SHP77 treated with DMSO at 0.1 percent for 48 hours (cell line): ENCODE measurements around the gene C21orf58.

Experiments
- DNase-seq: peaks from one replicate; lab custom pipeline; 2025; lab: John Stamatoyannopoulos, UW

The C21orf58 gene

GRCh38 chr21:46295177-46295770 lies 28.4 kb downstream of the C21orf58 start:
- no peak for DNase-seq

- no peak for DNase-seq
Observed at GRCh38 chr21:46294647-46295176, 29.0 kb downstream of the C21orf58 start.

GRCh38 chr21:46291561-46291960 lies 32.1 kb downstream of the C21orf58 start:
- no peak for DNase-seq

- no peak for DNase-seq
Observed at GRCh38 chr21:46289655-46290179, 34.0 kb downstream of the C21orf58 start.

- DNase-seq = no peak
Observed at GRCh38 chr21:46287541-46287940, 36.1 kb downstream of the C21orf58 start.

DNA sequence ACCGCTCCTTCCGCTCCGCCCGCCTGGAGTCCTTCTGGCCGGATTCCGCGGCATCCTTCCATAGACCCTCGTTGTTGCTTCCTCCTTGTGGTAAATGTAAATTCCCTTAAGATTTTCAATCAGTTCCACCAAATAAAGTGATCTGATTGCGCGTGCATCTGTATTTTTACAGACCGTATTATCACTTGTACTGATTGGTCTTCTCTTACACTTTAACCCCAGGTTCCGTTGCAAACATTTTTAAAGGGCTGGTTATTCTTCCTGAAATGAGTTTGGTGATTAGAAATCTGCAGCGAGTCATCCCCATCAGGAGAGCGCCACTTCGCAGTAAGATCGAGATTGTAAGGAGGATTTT lies 37.0 kb downstream of the C21orf58 start:
- DNase-seq = peak; percentile 50

DNA sequence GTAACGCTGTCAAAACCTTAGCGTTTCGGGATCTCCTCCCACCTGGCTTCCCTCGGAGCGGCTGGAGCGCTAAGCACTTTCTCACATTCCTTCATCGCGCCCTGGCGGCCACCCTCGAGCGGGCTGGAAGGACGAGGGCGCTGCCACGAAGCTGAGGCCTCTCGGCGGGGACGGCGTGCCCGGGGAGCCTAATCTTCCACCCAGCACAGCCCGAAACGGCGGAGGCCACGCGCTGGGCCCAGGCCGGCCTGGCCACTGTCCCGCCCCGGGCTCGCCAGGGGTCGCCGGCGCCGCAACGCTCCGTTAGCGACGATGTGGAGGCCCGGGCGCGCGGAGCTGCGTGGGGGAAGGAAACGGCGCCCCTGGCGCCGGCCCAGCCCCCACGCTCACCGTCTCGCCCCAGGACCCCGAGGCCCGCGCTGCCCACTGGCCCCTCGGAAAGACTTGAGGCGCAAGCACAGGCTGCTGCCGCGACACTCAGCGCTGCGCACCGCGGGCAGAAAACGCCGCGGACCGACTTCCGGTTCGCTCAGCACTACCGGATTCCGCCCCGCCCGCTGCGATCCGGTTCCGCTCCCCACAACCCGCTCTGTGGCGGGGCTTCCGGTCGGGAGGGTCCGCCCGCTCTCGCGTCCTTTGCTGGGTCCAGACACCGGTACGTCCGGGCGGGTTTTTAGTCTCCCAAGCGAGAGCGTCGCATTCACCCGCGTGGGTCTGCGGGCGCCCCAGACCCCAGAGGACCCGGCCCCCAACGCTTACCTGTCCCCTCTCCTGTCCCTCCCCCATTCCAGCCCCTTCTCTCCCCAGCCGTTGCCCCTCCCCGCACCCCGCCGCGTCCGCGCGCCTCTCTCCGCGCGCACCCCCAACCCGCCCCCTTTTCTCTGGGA lies 37.7 kb downstream of the C21orf58 start, which contains the start of gene YBEY:
Gene YBEY, plus strand, starts transcription at position 582 of the 887 bp plus-strand sequence. CDS start 572 bp downstream, outside the sequence.
- DNase-seq = peak; percentile 59

- no peak for DNase-seq
Observed at GRCh38 chr21:46285206-46285661, 38.4 kb downstream of the C21orf58 start, which contains the start of gene MCM3AP. MCM3AP (minus strand) TSS chr21:46285611; CDS start chr21:46285286, 325 bp downstream.

DNA sequence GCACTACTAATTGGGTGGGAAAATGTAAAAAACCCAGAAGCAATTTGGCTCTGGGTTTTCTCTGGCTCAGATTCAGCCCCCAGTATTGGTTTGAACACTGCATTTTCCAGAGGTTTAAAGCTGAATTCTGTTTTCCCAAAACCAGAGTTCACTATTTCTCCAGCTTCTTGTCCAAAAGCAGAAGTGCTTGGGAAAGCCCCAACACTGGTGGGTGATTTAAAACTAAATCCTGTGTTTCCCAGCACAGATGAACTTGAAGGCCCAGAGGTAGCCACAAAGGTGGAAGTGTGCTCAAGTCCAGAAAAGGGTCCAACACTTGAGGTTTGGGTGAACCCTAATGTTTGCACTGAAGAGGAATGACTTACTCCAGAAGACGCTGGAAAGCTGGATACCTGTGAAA lies 38.9 kb downstream of the C21orf58 start:
- DNase-seq = no peak

DNA sequence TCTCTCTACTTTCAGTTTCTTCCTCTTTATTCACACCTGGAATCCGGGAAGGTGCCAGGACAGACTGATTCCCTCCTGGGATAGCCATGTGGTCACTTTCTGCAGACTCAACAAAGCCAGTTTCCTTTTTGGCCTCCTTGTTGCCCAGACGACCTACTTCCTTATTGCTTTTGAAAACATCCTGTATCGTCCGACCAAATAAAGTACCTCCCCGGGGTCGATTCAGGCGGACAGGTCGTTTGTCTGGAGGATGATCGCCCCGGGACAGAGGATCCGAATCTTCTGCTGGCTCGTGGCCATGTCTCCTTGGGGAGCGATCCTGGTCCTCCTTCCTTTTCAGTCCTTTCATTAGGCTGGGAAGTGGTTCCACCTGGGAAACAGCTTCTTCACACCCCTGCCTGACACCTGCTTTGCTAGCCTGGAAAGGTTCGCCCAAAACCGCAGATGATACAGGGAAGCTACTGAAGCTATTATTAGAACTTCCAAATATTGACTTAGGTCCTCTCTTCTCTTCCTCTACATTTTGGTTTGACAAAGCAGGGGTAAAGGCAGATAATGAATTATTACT lies 39.5 kb downstream of the C21orf58 start:
- DNase-seq = peak; percentile 27

DNA sequence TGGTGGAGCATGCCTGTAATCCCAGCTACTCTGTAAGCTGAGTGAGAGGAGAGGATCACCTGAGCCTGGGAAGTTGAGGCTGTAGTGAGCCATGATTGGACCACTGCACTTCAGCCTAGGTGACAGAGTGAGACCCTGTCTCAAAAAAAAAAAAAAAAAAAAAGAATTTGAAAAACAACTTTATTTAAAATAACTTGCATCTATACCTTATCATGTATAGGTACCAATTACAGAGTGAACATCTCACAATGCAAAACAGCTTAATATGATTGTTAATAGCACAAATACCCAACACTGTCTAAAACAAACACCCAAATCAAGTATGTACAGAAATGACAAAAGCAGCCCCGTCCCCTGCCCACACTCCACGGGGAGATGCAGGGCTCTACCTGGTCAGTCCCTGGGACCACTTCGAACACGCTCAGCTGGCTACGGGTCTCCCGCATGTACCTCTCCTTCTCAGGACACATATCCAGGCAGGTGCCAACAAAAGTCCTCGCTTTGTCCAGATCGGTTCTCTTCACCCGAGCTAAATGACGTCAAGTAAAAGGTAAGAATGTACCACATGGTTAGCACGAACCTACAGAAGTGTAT lies 48.8 kb downstream of the C21orf58 start:
- no peak for DNase-seq

DNA sequence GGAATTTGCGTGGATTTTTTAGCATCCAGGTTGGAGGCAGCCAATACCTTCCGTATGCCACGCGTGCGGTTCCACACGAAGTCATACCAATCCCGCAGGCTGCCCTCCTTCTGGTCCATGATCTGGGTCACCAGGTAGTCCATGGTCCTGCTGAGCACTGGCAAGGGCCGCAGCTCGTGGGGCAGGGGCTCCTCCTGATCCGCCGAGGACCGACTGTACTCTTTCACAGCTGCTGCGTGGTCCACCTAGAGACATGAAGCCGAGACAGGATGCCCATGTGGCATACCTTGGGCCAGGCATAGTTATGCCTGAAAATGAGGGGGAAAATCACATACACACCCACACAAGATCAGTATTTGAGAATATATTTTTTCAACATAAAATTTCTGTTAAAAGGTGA lies 50.3 kb downstream of the C21orf58 start:
- DNase-seq = no peak

DNA sequence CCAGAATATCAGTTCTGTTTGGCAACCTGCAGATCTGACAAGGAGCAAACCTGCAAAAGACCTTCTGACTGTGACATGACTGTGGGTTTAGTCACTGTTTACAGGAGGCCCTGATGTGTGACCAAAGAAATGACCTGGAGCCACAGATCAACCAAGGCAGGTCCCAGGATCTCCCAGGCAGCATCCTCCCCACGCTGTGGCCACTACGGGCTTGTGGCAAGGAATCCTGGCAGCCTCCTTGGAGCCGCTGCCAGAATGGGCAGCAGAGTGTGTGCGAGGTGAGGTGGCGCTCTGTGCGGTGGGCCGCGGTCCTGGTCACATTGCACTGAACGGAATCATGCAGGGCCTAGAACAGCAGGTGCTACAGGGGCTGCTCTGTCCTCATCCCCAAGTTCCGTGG lies 54.2 kb downstream of the C21orf58 start:
- no peak for DNase-seq

DNA sequence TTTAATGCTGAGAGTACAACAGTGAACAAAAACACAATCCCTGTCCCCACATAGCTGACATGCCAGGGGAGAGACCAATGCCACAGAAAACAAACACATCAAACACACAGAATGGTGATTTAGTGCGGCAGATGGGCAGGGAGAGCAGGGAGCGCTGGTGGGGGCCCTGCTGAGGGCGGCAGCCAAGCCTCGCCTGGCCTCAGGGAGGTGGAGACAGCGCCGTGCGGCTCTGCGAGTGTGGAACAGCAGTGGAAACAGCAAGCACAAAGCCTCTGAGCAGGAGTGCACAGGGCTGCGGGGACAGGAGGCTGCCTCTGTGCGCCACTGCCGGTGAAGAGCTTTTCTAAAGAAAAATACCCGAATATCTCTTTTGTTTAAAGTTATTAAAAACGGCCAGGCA lies 55.3 kb downstream of the C21orf58 start:
- DNase-seq = no peak

DNA sequence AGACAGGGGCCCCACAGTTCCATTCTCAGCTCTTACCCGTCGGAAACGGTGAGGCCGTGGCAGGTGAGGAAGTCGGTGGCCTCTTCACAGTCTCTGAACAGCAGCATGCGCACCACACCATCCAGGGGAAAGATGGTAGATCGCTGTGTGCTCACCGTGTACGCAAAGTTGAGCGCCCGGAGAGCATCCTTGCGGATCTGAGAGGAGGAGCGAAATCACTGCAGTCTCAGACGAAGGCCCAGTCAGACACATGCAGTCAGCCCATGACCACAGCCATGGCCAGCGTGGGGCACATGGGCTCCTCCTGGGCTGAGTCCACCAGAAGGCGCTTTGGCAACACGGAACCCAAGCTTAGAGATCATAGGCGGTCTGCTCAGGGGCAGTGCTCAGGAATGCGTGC lies 56.7 kb downstream of the C21orf58 start:
- no peak for DNase-seq

DNA sequence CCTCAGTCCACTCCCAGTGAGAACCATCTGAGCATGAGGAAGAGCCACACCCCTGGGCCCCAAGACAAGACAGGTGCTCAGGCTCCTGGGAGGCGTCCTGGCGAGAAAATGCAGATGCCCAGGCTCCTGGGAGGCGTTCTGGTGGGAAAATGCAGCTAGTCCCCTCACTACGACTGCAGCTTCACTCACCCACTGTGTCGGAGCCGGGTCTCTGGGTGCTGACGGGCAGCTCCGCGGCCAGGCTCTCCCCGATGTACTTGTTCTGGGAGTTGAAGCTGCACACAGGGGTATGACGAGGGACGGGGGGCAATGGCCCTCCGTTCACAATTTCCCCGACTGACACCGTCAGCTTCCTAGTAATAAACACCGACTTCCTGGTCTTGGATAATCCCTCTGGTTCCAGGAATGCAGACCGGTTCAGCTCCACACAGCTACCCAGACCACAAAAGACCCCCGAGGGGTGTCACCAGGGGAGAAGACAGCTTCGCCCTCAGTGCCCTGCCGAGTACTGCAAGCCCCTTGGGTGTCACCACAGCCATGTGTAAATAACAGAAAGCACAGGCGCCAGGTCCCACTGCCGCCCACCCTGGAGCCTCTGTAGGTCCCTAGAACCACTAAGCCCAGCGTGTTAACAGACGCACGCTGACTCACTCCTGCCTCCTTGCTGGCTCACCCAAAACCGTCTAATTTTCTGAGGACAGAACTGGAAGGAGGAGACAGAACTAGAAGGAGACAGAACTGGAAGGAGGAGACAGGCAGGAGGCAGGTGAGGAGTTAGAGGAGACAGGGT lies 57.7 kb downstream of the C21orf58 start:
- no peak for DNase-seq

- DNase-seq = no peak
Observed at GRCh38 chr21:46264690-46265144, 59.0 kb downstream of the C21orf58 start.

DNA sequence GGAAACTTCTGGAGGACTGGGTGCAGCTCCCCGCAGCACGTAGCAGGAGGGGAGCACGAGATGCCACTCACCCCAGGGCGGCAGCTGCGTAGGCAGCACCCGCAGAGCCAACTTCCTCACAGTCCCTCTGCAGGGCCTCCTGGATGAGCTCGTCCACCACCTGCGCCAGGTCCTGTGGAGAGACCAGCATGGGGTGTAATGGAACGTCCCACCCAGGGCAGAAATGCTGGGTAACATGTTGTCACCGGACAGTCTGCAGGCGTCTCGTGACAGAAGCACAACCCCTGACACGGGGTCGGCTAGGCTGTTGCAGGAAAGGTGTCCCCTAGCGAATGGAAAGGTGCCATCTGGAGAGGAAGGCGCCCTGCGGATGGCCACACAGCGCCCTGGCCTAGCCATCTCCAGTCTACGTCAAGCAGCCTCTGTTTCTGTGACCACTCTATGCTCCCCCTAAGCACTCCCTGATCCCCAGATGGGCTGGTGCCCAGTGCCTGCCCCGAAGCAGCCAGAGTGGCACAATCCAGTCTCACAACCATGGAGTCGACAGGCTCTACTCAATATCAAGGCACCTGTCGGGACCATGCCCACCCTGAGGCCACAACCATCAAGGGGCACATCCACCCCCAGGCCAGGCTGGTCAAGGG lies 59.5 kb downstream of the C21orf58 start:
- DNase-seq = no peak

DNA sequence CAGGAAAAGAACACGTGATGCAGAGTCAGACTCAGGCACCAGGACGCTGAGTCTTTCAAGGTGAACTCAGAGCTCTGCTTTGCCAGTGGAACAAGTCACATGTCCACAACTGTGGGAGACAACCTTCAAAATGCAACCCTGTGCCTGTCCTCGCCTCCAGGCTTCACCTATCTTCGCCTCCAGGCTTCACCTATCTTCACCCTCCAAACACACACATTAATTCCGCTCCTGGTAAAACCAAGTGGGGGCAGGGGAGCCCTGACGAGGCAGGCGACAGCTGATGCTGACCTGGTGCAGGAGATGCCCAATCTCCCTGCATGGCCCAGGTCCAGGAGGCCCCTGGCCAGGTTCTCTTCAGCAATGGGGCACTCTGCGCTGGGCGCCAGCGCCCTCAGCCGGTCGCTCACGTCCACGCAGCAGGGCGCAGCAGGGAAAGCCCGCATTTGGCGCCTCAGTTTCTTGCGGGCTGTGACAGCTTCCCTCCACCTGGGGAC lies 67.1 kb downstream of the C21orf58 start:
- DNase-seq = no peak

DNA sequence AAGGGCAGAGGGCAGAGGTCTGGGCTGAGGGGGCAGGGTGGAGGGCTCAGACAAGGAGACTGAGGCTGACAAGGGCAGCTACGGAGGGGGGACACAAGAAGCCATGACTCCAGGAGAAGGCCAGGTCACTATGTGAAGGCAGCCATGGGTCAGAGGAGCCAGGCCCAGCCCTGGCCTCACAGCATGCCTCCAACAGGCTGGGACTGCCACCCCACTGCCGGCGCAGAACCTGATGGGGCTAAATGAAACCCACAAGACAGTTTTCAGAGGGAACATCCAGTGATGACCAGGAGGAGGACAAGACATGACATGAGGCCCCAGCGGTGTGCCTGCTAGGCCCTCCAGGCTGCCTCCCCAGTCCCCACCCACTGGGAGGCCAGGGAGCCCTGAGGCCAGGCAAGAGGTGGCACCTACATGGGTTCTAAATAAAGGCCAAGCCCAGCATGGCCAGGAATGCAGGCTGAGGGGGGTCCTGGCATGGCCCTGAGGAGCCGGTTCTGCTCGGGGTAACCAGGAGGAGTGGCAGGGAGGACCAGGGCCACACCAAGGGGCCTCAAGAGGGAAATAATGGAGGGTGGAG lies 67.8 kb downstream of the C21orf58 start:
- DNase-seq = no peak
